Pancreas (tissue), 10 donors: ENCODE results near the gene SBK3. TPM values are rescaled to one million over a fixed set of nuclear protein-coding genes. Genes with fewer than 3 reads are reported as not detected.
A peak's percentile ranks its signal among the peaks of the same experiment; 100 is the strongest.

Experiments used
- ATAC-seq, 4 donors: fragments of 200-7000 bp; cut with Tn5 transposase; one replicate each; pipeline versions ENCODE4 v1.8.0 to v1.9.1; 2020; ENCODE audit warnings: mild to moderate bottlenecking in 4 of 4, moderate library complexity in 4 of 4
- DNase-seq, 6 donors: peaks; one replicate each; pipeline ENCODE4 v3.0.0-alpha.2; 2020
- FAIRE-seq: peaks from 2 replicates; lab custom pipeline; 2012; peaks lifted over from hg19 to GRCh38; lab: Jason Lieb, UNC
- H3K27ac ChIP-seq, 4 donors: fragments of 200-600 bp; sonication (generic); 1 replicate in 3 of 4; 2 replicates in 1 of 4; pipeline versions ENCODE4 v1.5.0 to v1.8.0; 2020
- H3K27me3 ChIP-seq, 4 donors: fragments of 200-600 bp; one replicate each; pipeline ENCODE4 v1.8.0; 2021
- H3K36me3 ChIP-seq, 3 donors: fragments of 200-600 bp; sonication (generic) in 1 of 3; one replicate each; pipeline versions ENCODE4 v1.5.0 to v1.8.0; 2020 to 2021
- H3K4me1 ChIP-seq, 3 donors: fragments of 200-600 bp; one replicate each; pipeline ENCODE4 v1.8.0; 2021
- H3K4me3 ChIP-seq, 4 donors: fragments of 200-600 bp; sonication (generic) in 2 of 4; one replicate each; pipeline versions ENCODE4 v1.5.0 to v1.8.0; 2020 to 2021
- H3K9me3 ChIP-seq, 4 donors: fragments of 200-600 bp; one replicate each; pipeline ENCODE4 v1.8.0; 2021
- CTCF ChIP-seq, 4 donors: fragments of 200-600 bp; sonication (generic) in 3 of 4; IDR thresholded peaks; one replicate each; pipeline versions ENCODE4 v1.5.0 to v1.8.0; 2021; ENCODE audit warnings: antibody characterized with exemption in 4 of 4
- WGBS, 2 donors: extraction: QIAGEN DNeasy Blood & Tissue Kit; methylation state at CpG; one replicate each; pipeline ENCODE4 v1.1.7; 2013; 5-methylcytosine and 5-hydroxymethylcytosine counted together
- intact Hi-C, 3 donors: fragments of 100-400 bp; cut with DNase I; formaldehyde crosslinking; loops; one replicate each; pipeline versions ENCODE4 v1.11.1 to v1.14.2; 2022
- polyA plus RNA-seq, 2 donors: library from polyadenylated mRNA; stranded (reverse); fragments of 200-250 nt; gene quantifications; one replicate each; pipeline ENCODE4 v1.2.3, GENCODE V29; 2013
- total RNA-seq, 6 donors: library from RNA; stranded (reverse); fragmentation: NEBNext Ultra II Directional in 4 of 6; extraction: Animal tissue kit (Norgen Biotek cat#: 25700) in 4 of 6; gene quantifications; one replicate each; pipeline versions ENCODE4 v1.2.1 to v1.2.4, GENCODE V29; 2021 to 2023
- donor health status: healthy with polysubstance abuse.
- donor health status: DM: no; HTN: no; CAD: no; lungs with moderate emphysema.
- donor health status: DM: no; HTN: no; CAD: no.
- donor health status: control.
- donor health status: control.
- donor health status: Bipolar disorder and iron deficiency.
- donor health status: DM: yes; HTN: yes; CAD: no.
- donor health status: DM: no; HTN: no; CAD: no.
- donor health status: DM: no; HTN: no; CAD: no.
- donor health status: DM: yes; HTN: yes; CAD: no.

The SBK3 gene, protein sequence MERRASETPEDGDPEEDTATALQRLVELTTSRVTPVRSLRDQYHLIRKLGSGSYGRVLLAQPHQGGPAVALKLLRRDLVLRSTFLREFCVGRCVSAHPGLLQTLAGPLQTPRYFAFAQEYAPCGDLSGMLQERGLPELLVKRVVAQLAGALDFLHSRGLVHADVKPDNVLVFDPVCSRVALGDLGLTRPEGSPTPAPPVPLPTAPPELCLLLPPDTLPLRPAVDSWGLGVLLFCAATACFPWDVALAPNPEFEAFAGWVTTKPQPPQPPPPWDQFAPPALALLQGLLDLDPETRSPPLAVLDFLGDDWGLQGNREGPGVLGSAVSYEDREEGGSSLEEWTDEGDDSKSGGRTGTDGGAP
- total RNA-seq (under 1 TPM in 2 of 6 donors, not detected in 4; 0.19 to 0.28 TPM), polyA plus RNA-seq (under 1 TPM; 0.11 to 0.16 TPM)

GRCh38 chr19:55545443-55545842, at the start of gene SBK3:
Gene SBK3 (minus strand): TSS chr19:55545543. CDS start chr19:55545543, 0 bp downstream.
- Histone ChIP-seq H3K4me1 (peaks cover 0 to 4% (median 0%) of the 10 kb centered on the region in 3 donors), H3K9me3 (no peaks in the 10 kb centered on the region), H3K4me3 (no peak within 1 kb of the TSS), H3K27me3 (peaks cover 0 to 9% (median 0%) of the 10 kb centered on the region in 4 donors), H3K27ac (no peak within 1 kb of the TSS), H3K36me3 (no peaks in the 10 kb centered on the region)
- FAIRE-seq (no peak), ATAC-seq (no peak), DNase-seq (no peak)
- intact Hi-C loops = no loop called here
- no peak for TF ChIP-seq CTCF (IDR thresholded peaks at IDR 0.05)
- WGBS, 2 donors = 50 to 54% methylated on average over 10 of the region's 10 CpGs

GRCh38 chr19:55593096-55593772, 47.9 kb upstream of the SBK3 start:
- TF ChIP-seq CTCF (IDR thresholded peaks at IDR 0.05) = no peak
- Histone ChIP-seq H3K27me3 (no peaks in the 10 kb centered on the region), H3K27ac (no peak overlapping the region), H3K36me3 (peaks cover 0 to 19% (median 3%) of the 10 kb centered on the region in 3 donors), H3K4me3 (no peak overlapping the region), H3K9me3 (no peaks in the 10 kb centered on the region), H3K4me1 (no peaks in the 10 kb centered on the region)
- FAIRE-seq = no peak
- intact Hi-C loops = no loop called here
- peak in 3 of 6 donors; percentile 8 to 69 (median 42) for DNase-seq
- no peak for ATAC-seq
- WGBS, 2 donors = 88 to 89% methylated on average over 61 to 68 of the region's 68 CpGs

- TF ChIP-seq CTCF (IDR thresholded peaks at IDR 0.05) = no peak
- no peak for ATAC-seq
- Histone ChIP-seq H3K9me3 (no peaks in the 10 kb centered on the region), H3K4me3 (no peak overlapping the region), H3K27me3 (no peaks in the 10 kb centered on the region), H3K36me3 (peaks cover 0 to 19% (median 3%) of the 10 kb centered on the region in 3 donors), H3K27ac (no peak overlapping the region), H3K4me1 (no peaks in the 10 kb centered on the region)
- FAIRE-seq = no peak
- 91 to 95% methylated on average over 56 to 73 of the region's 73 CpGs for WGBS, 2 donors
- peak in 3 of 6 donors; percentile 10 to 65 (median 42) for DNase-seq
- intact Hi-C loops = no loop called here
These were observed 47.2 kb upstream of the SBK3 start for GRCh38 chr19:55592391-55593090.

DNA sequence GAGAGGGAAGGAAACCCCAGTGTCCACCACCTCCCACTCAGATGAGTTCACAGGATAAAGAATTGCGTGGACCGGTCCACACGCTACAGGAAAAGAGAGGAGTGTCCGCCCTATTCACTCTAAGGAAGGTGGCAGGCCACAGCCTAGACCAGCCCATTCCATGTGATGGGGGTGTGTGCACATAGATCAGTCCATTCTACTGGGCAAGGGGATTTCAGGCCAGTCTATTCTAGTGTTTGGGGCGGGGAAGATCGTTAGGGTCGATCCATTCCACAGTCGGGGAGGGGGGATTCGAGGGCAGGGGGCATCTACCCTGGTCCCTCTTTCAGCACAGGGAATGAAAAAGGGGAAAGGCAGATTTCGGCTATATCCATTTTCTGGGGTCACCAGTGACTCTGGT, 46.2 kb upstream of the SBK3 start:
- WGBS, 2 donors = 76 to 77% methylated on average over 10 of the region's 10 CpGs
- peaks cover 0 to 17% (median 3%) of the 10 kb centered on the region in 3 donors for H3K36me3 ChIP-seq

More for the DNA sequence above, 46.2 kb upstream of the SBK3 start:
- no peaks in the 10 kb centered on the region for H3K27me3 ChIP-seq
- TF ChIP-seq CTCF (IDR thresholded peaks at IDR 0.05) = no peak
- H3K9me3 ChIP-seq = no peaks in the 10 kb centered on the region
- DNase-seq (no peak), ATAC-seq (no peak), FAIRE-seq (no peak)
- H3K27ac ChIP-seq = no peak overlapping the region
- peaks cover 4 to 5% (median 4%) of the 10 kb centered on the region in 3 donors for H3K4me1 ChIP-seq
- no peak overlapping the region for H3K4me3 ChIP-seq
- intact Hi-C loops = no loop called here
